ENCODE results near the gene CITED2. TPM values are rescaled to one million over a fixed set of nuclear protein-coding genes. Genes with fewer than 3 reads are reported as not detected.

The CITED2 gene
- total RNA-seq, 1 experiment from 2014 or later: 46.1 TPM

DNA sequence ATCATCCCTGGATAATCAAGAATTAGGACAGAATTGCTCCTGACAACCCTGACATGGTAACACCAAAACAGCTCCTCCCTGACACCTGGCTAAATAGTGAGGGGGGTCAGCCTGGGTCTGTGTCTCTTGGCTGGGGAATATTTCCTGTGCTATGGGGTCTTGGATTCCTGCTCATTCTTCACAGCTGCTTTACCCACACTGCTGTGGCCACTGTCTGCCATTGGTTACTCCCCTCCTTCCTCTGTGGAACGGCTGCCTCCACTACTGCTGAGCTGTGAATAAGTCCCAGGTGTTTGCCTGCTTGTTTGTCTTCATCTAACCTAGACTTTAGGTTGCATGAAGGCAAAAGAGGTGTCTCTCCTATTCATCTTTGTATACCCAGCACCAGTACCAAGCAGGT is 48.8 kb downstream of the CITED2 start:
- H3K27me3 ChIP-seq (ENCODE audit: insufficient read depth, low read length): no peaks in the 10 kb centered on the region
- H3K9ac ChIP-seq (ENCODE audit: low read length): no peak overlapping the region
- H3K9me3 ChIP-seq (ENCODE audit: control insufficient read depth in 1 of 2, insufficient read depth in 1 of 2, low read depth in 1 of 2, low read length in 2 of 2): no peaks in the 10 kb centered on the region
- no peak overlapping the region for H3K4me2 ChIP-seq (ENCODE audit: low read length)
- POLR2A ChIA-PET: no interaction called here
- H3K9me2 ChIP-seq (ENCODE audit: insufficient read depth): no peaks in the 10 kb centered on the region
- no peak overlapping the region for H2AFZ ChIP-seq (ENCODE audit: low read depth, low read length, poor library complexity, severe bottlenecking)
- RAD21 ChIA-PET (ENCODE audit: low non-redundant PET in 1 of 2, low total read pairs in 2 of 2, uncharacterized antibody in 2 of 2, unreplicated experiment in 2 of 2): no interaction called here
- intact Hi-C loops (cut with micrococcal nuclease): no loop called here
- H3K4me3 ChIP-seq (replicated peaks in 1 of 2; ENCODE audit: low read depth in 1 of 2, low read length in 2 of 2): no peak overlapping the region
- no peak overlapping the region for H3K27ac ChIP-seq (ENCODE audit: low read depth, low read length)
- TF ChIP-seq, protein P1, sequence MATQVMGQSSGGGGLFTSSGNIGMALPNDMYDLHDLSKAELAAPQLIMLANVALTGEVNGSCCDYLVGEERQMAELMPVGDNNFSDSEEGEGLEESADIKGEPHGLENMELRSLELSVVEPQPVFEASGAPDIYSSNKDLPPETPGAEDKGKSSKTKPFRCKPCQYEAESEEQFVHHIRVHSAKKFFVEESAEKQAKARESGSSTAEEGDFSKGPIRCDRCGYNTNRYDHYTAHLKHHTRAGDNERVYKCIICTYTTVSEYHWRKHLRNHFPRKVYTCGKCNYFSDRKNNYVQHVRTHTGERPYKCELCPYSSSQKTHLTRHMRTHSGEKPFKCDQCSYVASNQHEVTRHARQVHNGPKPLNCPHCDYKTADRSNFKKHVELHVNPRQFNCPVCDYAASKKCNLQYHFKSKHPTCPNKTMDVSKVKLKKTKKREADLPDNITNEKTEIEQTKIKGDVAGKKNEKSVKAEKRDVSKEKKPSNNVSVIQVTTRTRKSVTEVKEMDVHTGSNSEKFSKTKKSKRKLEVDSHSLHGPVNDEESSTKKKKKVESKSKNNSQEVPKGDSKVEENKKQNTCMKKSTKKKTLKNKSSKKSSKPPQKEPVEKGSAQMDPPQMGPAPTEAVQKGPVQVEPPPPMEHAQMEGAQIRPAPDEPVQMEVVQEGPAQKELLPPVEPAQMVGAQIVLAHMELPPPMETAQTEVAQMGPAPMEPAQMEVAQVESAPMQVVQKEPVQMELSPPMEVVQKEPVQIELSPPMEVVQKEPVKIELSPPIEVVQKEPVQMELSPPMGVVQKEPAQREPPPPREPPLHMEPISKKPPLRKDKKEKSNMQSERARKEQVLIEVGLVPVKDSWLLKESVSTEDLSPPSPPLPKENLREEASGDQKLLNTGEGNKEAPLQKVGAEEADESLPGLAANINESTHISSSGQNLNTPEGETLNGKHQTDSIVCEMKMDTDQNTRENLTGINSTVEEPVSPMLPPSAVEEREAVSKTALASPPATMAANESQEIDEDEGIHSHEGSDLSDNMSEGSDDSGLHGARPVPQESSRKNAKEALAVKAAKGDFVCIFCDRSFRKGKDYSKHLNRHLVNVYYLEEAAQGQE (IDR thresholded peaks at IDR 0.05; ENCODE audit: low read depth): no peak
- TF ChIP-seq EGR1 (IDR thresholded peaks at IDR 0.05; ENCODE audit: low read depth) (no peak), FOSL1 (IDR thresholded peaks at IDR 0.05; ENCODE audit: low read depth) (no peak), SP1 (IDR thresholded peaks at IDR 0.05; ENCODE audit: low read depth) (no peak), SIN3A (IDR thresholded peaks at IDR 0.05; ENCODE audit: low read depth) (no peak), JUND (IDR thresholded peaks at IDR 0.05) (no peak), POLR2A (IDR thresholded peaks at IDR 0.05; ENCODE audit: borderline replicate concordance, extremely low read depth, insufficient read depth, insufficient read length) (no peak), EZH2 (IDR thresholded peaks at IDR 0.05) (no peak), POLR2AphosphoS5 (IDR thresholded peaks at IDR 0.05; ENCODE audit: low read depth, low read length) (no peak), ZNF274 (IDR thresholded peaks at IDR 0.05; ENCODE audit: low read depth, low read length) (no peak)
- TF ChIP-seq, protein P2, sequence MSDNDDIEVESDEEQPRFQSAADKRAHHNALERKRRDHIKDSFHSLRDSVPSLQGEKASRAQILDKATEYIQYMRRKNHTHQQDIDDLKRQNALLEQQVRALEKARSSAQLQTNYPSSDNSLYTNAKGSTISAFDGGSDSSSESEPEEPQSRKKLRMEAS (IDR thresholded peaks at IDR 0.05): no peak
- no peak for ATAC-seq
- no peak for DNase-seq (ENCODE audit: low read depth, low spot score)
- H3K36me3 ChIP-seq (ENCODE audit: control insufficient read depth in 1 of 2, insufficient read depth in 2 of 2, low read length in 2 of 2): no peaks in the 10 kb centered on the region
- H3K79me2 ChIP-seq (ENCODE audit: insufficient read depth, low read length): no peaks in the 10 kb centered on the region
- BruUV-seq (replicated peaks): no TSS peak
- CTCF ChIA-PET: no interaction called here
- H4K20me1 ChIP-seq (ENCODE audit: insufficient read depth): no peaks in the 10 kb centered on the region
- H3K4me1 ChIP-seq (ENCODE audit: control insufficient read depth in 1 of 2, insufficient read depth in 2 of 2, low read length in 2 of 2): peaks cover 0 to 5% of the 10 kb centered on the region in 2 experiments; a peak in 2 of 4 replicates

Data from HCT116 (cell line).